Fibroblast of pulmonary artery (primary cell): ENCODE results near the gene PKDCC.

Experiments used
- DNase-seq: peaks from one replicate; pipeline ENCODE4 v3.0.0-alpha.2; 2010; ENCODE audit warnings: low read depth
- H3K4me3 ChIP-seq: replicated peaks from 2 replicates; pipeline ENCODE4 v1.5.1; 2011; ENCODE audit warnings: low read depth, mild to moderate bottlenecking, control low read depth, low read length, moderate library complexity
- CTCF ChIP-seq: IDR thresholded peaks from 2 replicates; pipeline ENCODE4 v1.5.1; 2011; ENCODE audit warnings: mild to moderate bottlenecking, control low read depth, low read length, inconsistent platforms; ENCODE audit errors: missing control alignments

The PKDCC gene

DNA sequence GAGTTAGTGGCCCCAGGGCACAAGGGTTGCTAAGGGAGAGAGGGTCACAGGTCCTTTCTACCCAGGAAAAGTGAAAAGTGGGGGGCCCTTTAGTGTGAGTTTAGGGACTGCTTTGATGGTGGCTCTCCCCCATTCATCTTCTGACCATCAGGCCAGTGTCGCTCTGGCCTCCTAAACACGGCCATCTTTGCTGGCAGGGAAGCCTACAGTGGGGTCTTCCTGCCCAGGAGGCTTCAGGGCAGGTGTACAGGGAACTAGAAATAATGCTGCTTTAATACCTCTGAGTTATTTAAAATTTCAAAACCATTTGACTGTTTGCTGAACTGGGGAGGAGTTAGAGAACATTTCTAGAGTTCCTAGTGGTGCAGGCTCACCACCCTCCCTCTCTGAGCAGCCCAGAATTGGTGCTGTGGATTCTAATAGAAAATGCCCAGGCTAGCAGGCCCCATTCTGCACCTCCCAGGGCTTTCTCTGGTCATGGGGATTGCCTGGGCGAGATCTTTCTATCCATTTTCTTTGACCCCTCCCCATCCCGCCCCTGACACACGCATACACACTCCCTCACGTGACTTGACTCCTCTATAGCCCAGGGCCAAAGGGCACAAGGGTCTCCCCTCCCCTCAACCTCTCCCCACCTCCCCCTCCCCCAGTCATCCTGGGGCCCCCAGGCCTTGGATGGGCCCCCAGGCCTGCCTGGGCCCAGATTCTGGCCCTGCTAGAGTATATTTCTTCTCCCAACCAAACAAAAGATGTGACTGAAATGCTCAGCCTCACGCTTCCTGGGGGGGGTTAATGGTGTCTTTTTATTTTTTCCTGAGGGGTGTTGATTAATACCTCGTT, 3.1 kb downstream of the PKDCC start:
- TF ChIP-seq CTCF, result no peak
- DNase-seq, result peak; percentile 42
- peak overlapping the region; percentile 93 for H3K4me3 ChIP-seq

GRCh38 chr2:42051543-42052235, 3.9 kb downstream of the PKDCC start:
- DNase-seq, result no peak
- no peak for TF ChIP-seq CTCF
- peak overlapping the region; percentile 93 for H3K4me3 ChIP-seq

GRCh38 chr2:42052702-42053481, 5.1 kb downstream of the PKDCC start:
- peak overlapping the region; percentile 27 for H3K4me3 ChIP-seq
- DNase-seq, result peak; percentile 88
- TF ChIP-seq CTCF, result no peak

DNA sequence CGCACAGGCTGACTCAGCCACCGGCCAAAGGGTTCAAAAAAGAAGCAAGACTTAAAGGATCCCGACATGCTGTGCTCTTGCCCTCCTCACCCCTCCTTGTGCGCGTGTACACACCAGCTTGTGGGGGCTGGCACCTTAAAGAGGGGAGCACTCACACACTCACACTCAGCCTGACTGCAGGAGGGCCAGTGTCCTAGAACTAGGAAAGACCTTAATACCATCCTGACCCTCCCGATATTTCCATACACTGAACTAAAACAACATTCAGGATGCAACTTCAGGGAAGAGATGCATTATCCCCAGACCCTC, 5.6 kb downstream of the PKDCC start:
- DNase-seq, result no peak
- no peak for TF ChIP-seq CTCF
- H3K4me3 ChIP-seq, result no peak overlapping the region

DNA sequence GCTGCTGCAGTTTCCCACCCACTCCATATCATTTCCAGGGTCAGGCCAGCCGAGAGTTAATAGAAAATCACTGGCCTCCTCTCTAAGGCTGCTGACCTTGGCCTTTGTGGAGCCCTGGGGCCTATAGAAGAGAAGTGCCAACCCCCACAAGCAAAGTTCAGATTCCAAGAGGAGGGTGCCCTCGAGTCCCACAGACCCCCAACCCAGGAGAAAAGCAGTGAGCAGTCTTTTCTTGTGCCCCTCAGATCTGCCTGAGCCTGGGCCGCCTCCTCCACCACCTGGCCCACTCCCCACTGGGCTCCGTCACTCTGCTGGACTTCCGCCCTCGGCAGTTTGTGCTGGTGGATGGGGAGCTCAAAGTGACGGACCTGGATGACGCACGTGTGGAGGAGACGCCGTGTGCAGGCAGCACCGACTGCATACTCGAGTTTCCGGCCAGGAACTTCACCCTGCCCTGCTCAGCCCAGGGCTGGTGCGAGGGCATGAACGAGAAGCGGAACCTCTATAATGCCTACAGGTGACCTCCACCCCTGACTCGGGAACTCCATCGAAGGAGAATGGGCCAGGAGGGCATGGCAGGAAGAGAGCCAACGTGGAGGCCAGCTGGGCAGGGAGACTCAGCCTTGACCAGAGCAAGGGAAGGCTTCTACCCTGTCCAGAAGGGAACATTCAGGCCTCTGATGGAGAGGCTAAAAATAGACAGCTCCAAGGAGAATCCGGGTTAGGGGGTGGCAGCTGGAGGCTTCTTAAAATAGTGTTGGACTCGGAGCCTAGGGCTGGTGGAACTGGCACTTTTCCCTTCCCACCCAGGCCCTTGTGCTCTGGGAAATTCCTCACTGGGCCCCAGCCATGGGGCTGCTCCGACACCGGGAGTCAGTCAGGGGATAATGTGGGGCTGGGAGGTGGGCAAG, 6.2 kb downstream of the PKDCC start:
- no peak overlapping the region for H3K4me3 ChIP-seq
- no peak for TF ChIP-seq CTCF
- no peak for DNase-seq

- DNase-seq, result no peak
- no peak overlapping the region for H3K4me3 ChIP-seq
- TF ChIP-seq CTCF, result no peak
Measured at GRCh38 chr2:42054714-42055430, 7.1 kb downstream of the PKDCC start.
